ENCODE data around the gene METRNL.
"Not testable (repeated sequence)": the region's sequence is repeated elsewhere in the genome, so short reads cannot be mapped to it uniquely, and the experiment has no call there.

METRNL gene

DNA sequence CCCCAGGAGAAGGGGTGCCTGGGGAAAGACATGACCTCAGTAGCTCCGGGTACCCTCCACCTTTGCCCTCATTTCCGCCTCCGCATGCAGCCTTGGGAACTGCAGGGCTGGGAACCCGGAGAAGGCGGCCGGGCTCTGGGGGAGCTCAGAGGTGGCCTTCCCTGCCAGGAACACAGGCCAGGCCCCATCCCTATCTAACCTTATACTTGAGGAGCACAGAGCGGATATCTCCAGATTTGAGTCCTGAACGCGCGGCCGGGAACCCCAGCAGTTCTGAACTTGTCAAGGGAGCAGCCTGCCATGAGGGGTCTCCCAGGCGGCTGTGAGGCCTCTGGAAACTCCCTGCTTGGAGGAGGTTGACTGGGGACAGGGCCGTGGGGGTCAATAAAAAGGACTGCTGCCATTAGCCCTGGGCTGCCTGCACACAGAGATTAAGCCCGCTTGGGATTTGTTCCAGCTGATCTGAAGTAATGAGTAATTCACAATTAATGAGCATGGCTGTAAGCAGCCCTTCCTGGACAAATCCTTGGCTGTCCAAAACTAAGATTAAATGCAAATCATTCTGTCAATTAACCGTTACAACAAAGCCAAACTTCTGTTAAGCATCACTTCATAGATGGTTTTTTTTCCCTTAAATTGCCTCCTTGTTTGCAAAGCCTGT, 26.3 kb upstream of the METRNL start:
- no peak for DNase-seq

DNA sequence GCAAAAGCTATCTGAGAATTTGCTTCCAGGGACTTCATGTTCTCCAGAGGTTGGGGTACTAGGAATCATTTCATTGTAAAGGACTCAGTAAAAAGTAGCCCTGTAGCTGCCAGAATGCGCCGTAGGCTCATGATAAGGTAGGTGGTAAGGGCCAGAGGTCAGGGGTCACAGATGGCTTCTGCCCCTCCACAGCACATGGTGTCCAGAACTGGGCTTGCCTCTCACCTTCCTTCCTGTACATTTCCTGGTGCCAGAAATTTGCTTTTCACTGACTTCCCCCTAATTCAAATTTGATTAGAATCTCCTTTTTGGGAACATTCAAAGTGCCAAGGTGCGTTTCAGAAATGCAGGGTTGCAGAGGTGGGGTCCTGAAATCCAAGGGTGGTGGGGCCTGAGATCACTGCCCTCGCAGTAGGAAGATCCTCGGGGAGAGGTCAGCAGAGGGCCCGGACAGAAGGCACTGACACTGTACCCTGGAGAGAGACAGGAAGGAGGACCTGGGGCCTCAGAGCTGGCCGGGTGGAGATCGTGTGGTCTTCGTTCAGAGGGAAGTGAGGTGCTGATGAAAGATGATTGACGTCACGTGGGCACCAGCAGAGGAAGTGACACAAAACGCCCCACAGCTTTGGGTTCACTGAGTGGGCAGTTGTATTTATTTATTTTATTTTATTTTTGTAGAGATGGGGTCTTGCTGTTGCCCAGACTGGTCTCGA, 25.5 kb upstream of the METRNL start:
- no peak for DNase-seq

DNA sequence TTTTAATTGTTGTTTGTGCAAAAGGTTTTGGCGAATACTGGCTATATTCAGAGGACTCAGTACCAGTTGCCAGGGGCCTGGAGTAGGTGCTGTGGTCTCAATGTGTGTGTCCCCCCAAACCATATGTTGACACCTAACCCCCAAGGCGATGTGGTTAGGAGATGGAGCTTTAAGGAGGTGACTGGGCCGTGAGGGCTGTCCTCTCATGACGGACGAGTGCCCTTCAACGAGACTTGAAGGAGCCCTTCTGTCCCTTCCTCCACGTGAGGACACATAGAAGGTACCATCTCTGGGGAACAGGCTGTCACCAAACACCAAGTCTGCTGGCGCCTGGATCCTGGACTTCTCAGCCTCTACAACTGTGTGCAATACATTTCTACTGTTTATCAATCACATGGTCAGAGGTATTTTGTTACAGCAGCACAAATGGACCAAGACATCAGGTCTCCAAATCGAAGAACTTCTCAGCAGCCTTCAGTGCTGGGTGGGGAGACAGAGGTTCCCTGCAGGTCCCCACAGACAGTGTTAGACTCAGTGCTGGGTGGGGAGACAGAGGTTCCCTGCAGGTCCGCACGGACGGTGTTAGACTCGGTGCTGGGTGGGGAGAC, 24.8 kb upstream of the METRNL start:
- no peak for DNase-seq

DNA sequence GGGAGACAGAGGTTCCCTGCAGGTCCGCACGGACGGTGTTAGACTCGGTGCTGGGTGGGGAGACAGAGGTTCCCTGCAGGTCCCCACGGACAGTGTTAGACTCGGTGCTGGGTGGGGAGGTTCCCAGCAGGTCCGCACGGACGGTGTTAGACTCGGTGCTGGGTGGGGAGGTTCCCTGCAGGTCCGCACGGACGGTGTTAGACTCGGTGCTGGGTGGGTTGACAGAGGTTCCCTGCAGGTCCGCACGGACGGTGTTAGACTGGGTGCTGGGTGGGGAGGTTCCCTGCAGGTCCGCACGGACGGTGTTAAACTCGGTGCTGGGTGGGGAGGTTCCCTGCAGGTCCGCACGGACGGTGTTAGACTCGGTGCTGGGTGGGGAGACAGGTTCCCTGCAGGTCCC, 24.2 kb upstream of the METRNL start:
- not testable (repeated sequence) for DNase-seq

DNA sequence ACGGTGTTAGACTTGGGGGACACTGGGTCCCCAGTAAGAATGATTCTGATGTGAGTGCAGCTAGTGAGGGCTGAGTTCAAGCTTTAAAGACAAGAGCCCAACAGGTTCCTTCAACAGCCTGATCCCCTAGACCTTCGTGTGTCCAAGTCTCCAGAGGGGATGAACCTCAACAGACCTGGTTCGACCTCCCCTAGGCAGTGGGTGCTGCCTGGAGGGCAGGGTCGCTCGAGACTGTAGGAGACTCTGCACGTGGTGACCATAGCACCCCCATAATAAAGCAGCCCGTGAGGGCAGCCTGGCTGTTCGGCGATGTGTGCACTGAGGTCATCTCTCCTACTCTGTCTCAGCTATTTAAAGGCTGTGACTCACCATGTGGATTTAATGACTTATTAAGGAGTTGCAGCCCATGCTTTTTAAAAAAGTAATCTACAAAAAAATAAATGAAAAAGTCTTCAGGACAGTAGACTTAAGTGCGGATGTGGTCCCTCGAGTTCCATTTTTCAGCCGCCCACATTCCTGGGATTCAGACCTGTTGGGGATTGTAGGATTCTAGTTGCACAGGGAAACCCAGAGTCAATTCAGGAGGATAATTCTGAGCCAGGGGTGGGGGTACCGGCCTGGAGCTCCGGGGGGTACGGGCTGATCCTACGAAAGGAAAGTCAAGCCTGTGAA, 23.4 kb upstream of the METRNL start:
- no peak for DNase-seq

DNA sequence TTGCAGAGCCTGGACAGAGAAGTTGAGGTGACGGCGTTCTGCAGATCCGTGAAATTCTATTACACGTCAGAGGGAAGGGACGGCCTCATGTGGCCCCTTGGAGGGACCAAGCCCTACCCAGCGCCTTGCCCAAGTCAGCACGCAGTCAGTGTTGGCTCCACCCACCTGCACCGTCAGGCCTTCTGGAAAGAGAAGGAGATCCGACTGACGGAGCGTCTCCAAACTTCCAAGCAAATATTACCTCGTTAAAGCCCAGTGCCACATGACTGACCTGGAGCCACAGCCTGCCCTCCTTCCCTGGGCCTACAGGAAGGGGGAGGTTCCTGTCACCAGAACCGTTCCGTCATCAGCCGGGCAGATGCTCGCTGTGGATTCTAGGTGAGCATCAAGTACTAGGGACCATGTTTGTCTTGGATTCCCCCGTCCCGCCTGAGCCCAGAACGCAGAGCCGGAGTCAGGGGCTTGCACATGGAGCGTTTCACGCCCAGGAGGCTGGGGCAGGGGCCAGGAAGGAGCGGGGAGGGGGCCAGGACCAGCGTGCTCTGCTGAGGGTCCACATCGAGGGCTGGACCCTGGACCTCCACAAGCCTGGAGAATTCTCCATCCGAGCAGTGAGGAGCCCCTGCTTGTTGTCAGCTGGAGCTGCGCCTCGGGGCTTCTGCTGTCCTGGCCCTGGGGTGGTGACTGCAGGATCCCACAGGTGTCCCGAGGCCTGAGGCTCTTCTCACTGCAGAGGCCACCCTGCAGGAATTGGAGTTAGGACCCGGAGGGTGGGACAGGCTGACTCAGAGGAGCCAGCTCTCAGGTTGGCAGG, 22.6 kb upstream of the METRNL start:
- DNase-seq: no peak

DNA sequence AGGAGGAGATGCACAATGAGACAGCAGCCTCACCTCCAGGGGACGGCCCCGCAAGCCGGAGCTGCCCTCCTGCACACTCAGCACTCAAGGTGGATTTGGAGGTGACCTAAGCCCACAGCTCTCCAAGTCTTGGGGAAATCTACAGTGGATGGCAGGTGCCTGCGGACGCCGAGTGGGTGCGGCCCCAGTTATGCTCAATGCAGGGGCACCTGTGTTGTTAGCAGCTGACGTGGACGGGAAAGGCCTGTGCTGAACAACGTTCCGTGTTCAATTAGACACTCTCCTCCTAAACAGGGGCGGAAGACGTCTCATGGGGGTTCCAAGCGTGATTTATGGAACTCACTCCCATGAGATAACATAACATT, 22.0 kb upstream of the METRNL start:
- DNase-seq: no peak

DNA sequence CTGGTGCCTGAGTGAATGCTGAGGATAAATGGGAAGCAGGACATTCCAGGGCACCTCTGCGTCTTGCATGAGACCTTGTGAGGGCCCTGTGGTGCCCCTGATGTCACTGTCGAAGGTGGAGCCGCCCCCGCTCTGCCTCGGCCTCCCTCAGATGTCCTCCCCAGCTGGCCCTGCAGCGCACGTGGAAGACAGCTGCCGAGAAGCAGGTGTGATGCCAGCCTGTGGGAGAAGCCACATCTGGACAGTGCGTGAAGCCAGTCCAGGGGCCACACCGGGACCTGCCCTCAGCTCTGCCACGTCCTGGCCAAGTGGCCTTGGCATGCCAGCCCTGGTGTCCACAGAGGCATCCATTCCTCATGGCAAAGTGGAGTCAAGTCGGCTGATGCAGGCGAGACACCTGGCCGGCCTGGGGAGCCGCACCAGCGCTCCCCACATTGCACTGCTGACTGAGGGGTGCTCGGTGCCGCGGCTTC, 21.6 kb upstream of the METRNL start:
- no peak for DNase-seq

DNA sequence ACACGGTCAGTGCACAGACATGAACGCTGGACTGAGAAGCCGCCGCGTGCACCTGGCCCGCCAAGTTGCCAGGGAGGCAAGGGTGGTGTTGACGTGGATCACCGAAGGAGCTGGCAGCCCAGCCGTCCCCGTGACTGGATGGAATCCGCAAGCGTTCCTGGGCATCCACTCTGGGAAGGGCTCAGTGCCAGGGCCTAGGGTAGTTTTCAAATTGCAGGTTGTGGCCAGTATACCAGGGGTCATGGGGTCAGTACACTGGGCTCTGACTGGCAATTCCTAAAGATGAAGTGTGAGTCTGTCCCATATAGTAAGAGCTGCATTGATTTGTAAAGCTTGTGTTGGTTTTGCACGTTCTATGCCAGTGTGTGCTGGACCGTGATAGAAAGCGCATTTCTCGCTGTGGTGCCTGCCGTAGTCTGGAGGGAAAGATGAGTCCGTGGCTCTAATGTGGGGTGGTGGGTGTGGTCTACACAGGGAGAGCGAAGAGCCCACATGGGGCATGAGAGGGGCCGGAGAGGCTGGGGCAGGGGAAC, 21.1 kb upstream of the METRNL start:
- DNase-seq: no peak

DNA sequence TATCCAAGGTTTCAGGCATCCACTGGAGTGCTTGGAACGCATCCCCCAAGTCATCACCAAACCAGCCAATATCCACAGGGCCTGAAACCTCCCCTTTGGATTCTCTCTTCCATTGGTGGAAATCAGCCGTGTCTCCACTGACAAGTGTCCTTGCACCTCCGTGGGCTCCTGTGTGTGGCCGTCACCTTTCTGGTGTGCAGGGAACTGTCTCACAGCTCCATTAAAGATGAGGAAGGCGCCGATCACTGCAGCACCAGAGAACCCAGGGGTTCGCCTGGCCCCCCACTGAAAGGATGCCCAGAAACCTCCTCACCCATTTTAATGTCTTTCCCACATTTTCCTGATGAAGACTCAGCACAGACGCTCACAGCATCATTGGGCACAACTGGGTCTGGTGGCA, 17.8 kb upstream of the METRNL start:
- no peak for DNase-seq

DNA sequence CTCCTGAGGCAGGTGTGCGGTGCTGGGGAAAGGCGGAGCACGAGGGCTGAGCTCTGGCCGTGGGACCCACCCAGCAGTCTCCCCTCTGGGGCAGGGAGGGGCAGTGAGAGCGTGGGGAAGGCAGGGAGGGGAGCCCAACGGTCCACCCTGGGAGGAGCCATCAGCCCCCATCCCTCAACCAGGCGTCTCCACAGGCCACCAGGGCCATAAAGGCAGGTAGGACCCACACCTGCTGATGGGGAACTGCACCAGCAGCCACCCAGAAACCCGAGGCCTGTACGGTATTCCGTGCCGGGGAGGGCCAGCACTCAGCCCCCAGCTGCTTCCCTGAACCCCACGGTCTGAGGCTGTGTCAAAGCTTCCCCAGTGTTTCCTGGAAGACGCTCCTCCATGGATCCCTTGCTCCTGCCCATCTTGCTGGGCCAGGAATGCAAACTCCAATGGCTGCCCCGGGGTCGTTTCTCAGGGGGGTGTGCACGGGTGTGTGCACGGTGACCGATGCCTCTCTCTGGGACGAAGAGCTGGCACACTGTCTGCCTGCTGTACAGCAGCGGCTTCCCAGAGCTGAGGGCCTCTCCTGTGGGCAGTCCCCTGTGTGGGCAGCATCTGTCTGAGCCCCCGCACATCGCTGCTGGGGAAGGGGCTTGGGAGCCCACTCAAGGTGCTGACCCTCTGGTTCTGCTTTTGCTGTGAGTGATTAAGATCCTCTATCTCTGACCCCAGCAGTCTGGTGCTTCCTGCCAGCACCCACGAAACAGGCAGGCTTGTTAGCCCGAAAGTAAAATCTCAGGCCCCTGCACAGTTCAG, 17.2 kb upstream of the METRNL start:
- no peak for DNase-seq

DNA sequence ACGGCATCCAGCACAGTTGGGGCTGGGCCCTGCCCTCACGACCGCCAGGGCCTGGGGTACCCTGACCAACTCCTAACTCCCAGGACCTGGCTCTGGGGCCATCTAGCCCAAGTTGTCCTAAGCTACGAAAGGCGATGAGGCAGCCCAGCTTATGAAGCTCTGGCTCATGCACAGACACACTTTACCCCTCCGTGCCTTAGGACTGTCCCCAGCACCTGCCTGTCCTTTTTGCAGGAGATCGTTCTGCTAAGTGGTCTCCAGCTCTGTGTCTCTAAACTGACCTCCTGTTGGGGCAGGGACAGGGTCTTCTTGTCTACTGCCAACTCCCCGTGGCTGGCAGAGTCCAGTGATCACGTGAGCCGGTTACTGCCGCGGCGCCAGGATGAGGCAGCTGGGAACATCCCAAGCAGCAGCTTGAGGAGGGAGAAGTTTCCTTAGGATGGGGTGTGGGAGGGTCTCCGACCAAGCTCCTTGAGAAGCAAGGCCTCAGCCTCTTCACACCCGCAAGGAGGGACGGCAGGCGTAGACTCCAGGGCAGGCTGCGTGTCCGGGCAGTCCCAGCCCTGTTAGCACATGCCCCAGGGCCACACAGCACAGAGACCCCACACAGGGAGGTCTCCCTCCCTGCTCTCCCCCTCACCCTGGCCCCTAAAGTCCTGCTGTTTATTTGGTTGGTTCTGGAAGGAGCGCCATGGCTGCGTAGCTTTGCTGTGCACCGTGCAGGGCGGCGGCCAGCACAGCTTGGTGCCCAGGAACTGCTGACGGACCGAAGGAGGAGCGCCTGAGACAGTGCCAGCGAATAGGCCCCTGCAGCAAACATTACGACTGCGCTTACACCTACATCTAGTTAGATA, 16.4 kb upstream of the METRNL start:
- no peak for DNase-seq

DNA sequence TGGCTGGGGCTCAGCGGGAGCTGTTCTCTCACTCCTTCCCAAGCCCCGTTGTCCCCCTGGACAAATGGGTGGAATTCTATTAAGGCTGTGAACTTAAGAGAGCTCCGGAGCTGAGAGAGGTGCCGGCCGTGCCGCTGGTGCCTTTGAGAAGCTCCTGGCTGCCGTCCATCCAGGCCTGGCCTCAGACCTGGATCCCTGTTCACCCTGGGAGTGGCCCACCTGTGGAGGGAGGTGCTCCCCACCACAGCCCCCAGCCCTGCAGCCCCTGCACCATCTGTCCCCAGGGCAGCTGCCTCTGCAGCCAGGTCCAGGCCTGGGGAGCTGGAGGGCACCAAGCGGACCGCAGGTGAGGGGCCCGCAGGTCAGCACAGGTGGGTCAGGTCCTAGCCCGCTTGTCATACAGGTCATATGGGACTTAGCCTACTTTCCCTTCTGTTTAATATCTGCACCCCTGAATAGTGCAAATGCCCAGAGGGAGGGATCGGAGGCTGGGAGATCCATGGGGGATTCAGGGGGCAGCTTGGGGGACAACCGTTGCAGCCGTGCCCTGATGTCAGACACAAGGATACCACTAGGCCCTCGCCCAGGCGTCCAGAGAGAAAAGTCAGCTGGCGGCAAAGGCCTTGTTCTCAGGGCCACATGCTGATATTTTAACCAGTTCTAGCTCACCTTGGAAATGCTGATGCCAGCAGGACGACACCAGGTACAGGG, 15.2 kb upstream of the METRNL start:
- no peak for DNase-seq

DNA sequence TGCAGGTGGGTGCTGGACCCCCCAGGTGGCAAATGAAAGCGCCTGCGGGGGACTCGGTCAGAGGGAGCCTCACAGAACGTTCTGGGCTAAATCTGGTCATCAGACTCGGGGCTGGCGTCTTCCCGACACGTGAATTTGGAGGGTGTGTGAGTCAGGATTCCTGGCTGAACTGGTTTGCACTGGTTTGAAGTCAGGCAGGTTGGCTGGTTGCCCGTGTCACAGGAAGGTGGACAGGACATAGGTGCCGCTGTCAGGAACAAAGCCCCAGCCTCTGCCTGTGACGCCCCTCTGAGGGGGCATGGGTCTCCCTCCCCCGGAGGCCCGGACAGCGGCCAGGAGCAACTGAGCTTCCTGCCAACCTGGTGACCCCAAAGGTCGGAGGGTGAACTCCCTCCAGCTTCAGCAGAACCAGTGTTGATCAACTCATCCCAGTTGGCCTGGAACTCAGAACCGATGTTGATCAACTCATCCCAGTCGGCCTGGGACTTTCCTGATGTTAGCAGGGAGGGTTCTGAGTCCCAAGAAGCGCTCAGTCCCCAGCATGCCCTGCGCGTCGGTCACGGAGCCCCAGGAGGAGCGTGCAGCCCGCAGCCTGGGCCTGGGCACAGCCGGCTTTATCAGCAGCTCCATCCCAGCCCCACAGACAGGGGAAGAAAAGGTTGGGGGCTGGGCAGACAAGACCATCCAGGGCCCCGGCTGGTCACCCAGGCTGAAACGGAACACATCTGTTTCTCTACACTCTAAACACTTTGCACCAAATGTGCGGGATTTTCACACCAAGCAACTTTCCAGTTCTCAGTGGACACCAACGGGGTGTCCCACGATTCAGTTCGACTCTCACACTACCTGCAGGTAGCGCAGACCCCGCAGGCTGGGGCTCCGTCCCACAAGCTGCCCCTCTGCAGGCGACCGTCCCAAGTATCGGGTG, 14.4 kb upstream of the METRNL start:
- DNase-seq: no peak

DNA sequence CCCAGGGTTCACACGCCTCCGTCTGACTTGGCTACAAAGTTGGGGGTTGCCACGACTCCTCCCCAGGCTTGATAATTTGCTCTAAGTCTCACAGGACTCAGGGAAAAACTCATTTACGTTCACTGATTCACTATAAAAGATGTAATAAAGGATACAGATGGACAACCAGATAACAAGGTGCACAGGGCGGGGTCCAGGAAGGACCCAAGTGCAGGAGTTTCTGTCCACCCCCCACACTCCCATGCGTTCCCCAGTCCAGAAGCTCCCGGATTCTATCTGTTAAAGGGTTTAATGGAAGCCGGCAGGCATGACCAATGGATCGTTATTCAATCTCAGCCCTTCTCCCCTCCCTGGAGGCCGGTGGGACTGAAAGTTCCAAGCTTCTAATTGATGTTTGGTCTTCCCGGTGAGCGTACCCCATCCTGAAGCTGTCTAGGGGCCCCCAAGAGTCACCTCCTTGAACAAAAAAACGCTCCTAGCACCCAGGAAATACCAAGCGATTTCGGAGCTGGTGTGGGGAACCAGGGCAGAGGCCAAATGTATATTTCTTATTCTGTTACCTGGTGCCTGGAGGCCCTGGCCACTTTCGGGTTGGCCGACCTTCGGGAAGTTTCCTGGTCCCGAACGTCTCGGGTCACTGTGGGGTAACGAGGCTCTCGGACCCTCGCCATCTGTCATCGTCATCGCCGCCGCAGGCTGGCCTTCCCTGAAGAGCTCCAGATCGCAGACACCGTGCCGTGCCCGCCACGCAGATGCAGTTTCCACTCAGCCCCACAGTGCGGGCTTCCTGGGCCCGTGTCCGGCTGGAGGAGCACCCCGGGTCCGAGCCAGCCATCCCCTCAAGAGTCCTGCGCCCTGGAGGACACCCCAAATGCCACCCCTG, 13.5 kb upstream of the METRNL start:
- no peak for DNase-seq

DNA sequence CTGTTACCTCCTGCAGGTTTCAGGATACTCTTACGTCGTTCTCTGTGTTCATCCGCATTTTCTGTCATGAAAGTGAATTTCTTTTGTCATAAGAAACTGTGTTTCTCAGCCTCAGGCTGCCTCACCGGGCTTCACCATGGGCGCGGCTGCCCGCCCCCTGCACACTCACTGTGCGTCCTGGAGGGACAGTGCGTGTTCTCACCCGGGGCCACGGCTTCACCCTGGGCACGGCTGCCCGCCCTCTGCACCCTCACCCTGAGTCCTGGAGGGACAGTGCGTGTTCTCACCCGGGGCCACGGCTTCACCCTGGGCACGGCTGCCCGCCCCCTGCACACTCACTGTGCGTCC, 12.9 kb upstream of the METRNL start:
- DNase-seq: not testable (repeated sequence)

DNA sequence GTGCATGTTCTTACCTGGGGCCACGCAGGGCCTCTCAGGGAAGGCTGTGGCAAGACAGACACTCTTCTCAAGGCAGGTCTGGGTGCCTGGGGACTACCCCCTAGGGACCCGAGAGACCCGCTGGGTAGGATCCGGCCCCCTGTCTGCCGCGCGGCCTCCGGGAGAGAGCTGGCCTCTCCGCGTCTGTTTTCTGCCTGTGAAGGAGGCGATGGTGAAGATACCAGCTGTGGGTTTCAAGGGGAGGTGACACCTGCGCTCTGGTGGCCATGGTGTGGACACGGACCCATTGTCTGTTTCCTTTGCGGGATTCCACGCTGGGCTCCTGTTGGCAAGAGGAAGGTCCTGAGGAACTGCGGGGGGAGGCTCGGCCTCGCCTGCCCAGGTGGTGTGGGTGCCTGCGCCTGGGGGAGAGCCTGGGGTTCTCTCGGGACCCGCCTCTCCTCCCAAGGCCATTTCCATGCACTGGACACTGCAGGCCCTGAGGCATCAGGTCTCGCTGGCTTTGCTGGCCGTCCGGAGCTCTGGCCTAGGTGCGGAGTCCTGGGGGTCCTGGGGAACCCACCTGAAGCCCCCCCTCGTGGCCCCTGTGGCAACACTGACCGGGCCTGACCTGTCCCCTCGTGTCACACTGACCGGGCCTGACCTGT, 12.2 kb upstream of the METRNL start:
- no peak for DNase-seq

All from NCI-H1694 treated with DMSO at 0.1 percent for 48 hours (cell line).